ENCODE measurements around the gene ELOB.

DNA sequence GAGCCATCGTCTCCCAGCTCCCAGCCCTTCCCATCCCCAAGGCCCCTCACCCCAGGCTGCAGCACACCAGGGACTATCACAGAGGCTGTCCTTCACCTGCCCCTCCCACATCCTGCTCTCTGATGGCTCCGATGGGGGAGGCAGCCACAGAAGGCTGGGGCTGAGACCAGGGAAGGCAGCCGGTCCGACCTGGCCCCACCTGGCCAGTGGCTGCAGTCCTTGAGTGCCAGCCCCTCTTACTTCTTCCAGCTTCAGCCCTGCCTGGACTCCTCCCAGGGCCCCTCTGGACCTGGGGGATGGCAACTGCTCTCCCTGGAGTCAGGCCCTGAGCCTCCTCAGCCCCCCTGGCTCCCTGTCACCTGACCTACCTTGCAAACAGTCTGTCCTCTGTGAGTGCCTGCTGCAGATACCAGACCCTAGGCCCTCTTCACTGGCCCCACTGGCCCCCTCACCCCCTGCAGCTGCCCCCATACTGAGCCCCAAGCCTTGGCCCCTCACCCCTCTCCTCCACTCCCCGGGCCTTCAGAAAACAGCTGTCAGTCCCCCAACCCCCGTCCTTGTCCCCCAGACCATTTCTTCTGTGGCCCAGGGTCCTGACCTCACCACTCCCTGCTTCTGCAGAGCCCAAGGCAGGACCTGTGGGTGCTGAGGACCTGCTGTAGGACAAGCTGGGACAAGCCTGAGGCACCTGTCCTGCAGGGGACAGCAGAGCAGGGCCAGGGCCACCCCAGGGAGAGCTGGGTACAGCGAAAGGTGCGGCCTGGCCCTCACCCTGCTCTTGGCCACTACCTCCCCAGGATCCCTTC lies 37.3 kb downstream of the ELOB start:
- TF ChIP-seq MYC (IDR thresholded peaks at IDR 0.05; ENCODE audit: low read depth, low read length) (no peak), POLR2A (IDR thresholded peaks at IDR 0.05; ENCODE audit: extremely low read depth, insufficient read length) (no peak)
- TF ChIP-seq, protein P1, sequence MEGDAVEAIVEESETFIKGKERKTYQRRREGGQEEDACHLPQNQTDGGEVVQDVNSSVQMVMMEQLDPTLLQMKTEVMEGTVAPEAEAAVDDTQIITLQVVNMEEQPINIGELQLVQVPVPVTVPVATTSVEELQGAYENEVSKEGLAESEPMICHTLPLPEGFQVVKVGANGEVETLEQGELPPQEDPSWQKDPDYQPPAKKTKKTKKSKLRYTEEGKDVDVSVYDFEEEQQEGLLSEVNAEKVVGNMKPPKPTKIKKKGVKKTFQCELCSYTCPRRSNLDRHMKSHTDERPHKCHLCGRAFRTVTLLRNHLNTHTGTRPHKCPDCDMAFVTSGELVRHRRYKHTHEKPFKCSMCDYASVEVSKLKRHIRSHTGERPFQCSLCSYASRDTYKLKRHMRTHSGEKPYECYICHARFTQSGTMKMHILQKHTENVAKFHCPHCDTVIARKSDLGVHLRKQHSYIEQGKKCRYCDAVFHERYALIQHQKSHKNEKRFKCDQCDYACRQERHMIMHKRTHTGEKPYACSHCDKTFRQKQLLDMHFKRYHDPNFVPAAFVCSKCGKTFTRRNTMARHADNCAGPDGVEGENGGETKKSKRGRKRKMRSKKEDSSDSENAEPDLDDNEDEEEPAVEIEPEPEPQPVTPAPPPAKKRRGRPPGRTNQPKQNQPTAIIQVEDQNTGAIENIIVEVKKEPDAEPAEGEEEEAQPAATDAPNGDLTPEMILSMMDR (IDR thresholded peaks at IDR 0.05; ENCODE audit: low read depth, low read length) = no peak

Data from NB4 (cell line).